ENCODE data around the gene SPDYE3.
"Not testable (repeated sequence)": the region's sequence is repeated elsewhere in the genome, so short reads cannot be mapped to it uniquely, and the experiment has no call there.

DNA sequence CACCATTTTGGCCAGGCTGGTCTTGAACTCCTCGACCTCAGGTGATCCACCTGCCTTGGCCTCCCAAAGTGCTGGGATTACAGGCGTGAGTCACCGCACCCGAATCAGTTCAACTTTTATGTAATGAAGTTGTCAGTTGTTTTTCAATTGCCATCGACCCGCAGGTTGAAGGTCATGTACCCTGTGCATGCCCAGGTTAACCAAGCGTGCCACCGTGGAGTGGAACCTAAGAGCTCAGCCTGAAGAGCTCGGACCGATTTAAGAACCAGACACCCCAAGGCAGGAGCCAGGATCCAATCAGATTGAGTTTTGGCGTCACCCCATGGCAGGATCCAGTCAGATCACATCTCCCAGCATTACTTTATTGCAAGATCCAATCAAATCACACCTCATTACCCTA lies 19.4 kb downstream of the SPDYE3 start:
- TF ChIP-seq POLR2AphosphoS5 (IDR thresholded peaks at IDR 0.05; ENCODE audit: low read depth, low read length); POLR2A (IDR thresholded peaks at IDR 0.05; ENCODE audit: low read depth, low read length); TAF1 (IDR thresholded peaks at IDR 0.05; ENCODE audit: borderline replicate concordance, low read depth, low read length): not testable (repeated sequence)

All from GM12892 (cell line).